H1 (cell line): ENCODE results near the gene CTNNBL1. TPM values are rescaled to one million over a fixed set of nuclear protein-coding genes. Genes with fewer than 3 reads are reported as not detected.

Experiments
- CHD2 ChIP-seq: IDR thresholded peaks from 2 replicates; pipeline ENCODE4 v1.6.1; 2012; ENCODE audit warnings: low read length, improper control_type of control experiment
- CHD7 ChIP-seq: fragments of 300-600 bp; sonication (generic); IDR thresholded peaks from 2 replicates; pipeline ENCODE4 v1.7.1; 2012; ENCODE audit warnings: low read length, moderate library complexity, mild to moderate bottlenecking, inconsistent platforms; ENCODE audit not compliant: insufficient replicate concordance
- CREB1 ChIP-seq: IDR thresholded peaks from 2 replicates; pipeline ENCODE4 v1.6.1; 2012; ENCODE audit warnings: inconsistent platforms
- CTBP2 ChIP-seq: IDR thresholded peaks from 2 replicates; pipeline ENCODE4 v1.7.0; 2011; ENCODE audit warnings: borderline replicate concordance, mild to moderate bottlenecking, moderate library complexity, mixed read lengths, low read length; ENCODE audit not compliant: insufficient read depth, insufficient read length
- EZH2 ChIP-seq: fragments of 200-600 bp; sonication (generic); IDR thresholded peaks from 2 replicates; pipeline ENCODE4 v1.7.1; 2012; ENCODE audit warnings: low read depth, mild to moderate bottlenecking, moderate library complexity, low read length, inconsistent platforms; ENCODE audit not compliant: severe bottlenecking
- KDM5A ChIP-seq: fragments of 200-600 bp; IDR thresholded peaks from 2 replicates; pipeline ENCODE4 v1.7.1; 2012; ENCODE audit warnings: mild to moderate bottlenecking, low read length, inconsistent platforms, mixed read lengths
- POLR2AphosphoS5 ChIP-seq: IDR thresholded peaks from 2 replicates; pipeline ENCODE4 v1.6.1; 2011; ENCODE audit warnings: low read depth, low read length
- POU5F1 ChIP-seq: IDR thresholded peaks from 2 replicates; pipeline ENCODE4 v1.6.1; 2011; ENCODE audit warnings: low read depth, mild to moderate bottlenecking, low read length, moderate library complexity
- RFX5 ChIP-seq: IDR thresholded peaks from 2 replicates; pipeline ENCODE4 v1.6.1; 2011; ENCODE audit warnings: low read depth, low read length, improper control_type of control experiment, borderline replicate concordance
- SIN3A ChIP-seq, 2 experiments: IDR thresholded peaks in 1 of 2; conservative IDR thresholded peaks in 1 of 2; 2 replicates each; pipeline ENCODE4 v1.6.1; 2011 to 2012; ENCODE audit warnings: low read length in 2 of 2, improper control_type of control experiment in 1 of 2, low read depth in 1 of 2, mild to moderate bottlenecking in 1 of 2
- SRF ChIP-seq: IDR thresholded peaks from 2 replicates; pipeline ENCODE4 v1.6.1; 2011; ENCODE audit warnings: mild to moderate bottlenecking, low read depth, low read length, moderate library complexity
- TAF1 ChIP-seq: IDR thresholded peaks from 2 replicates; pipeline ENCODE4 v1.6.1; 2011; ENCODE audit warnings: mild to moderate bottlenecking, low read depth, low read length
- polyA plus RNA-seq, 7 experiments: library from polyadenylated mRNA; depleted of rRNA in 3 of 7; stranded (reverse) in 5 of 7; unstranded in 2 of 7; fragments of >200 nt in 5 of 7; fragments of 200-250 nt in 2 of 7; gene quantifications; 1 replicate in 5 of 7; 2 replicates in 1 of 7; 4 replicates in 1 of 7; pipeline versions ENCODE4 v1.2.1 to v1.2.3, GENCODE V29; 2011 to 2013; ENCODE audit warnings: missing spikeins in 2 of 7, mixed read lengths in 2 of 7
- total RNA-seq: library from RNA; stranded (reverse); fragmentation: NEBNext Ultra II Directional; extraction: Animal tissue kit (Norgen Biotek cat#: 25700); gene quantifications from 2 replicates; pipeline ENCODE4 v1.2.1, GENCODE V29; 2021

The CTNNBL1 gene
- total and polyA plus RNA-seq, 2 of the 8 experiments (the other 6 are each of a cell fraction or from before 2014, with no cell fraction given), result 19.6 to 81.6 TPM

GRCh38 chr20:37650661-37651060 lies 43.2 kb upstream of the CTNNBL1 start (continued):
- TF ChIP-seq CHD7 (no peak), CTBP2 (no peak), SIN3A (conservative IDR thresholded peaks at IDR 0.05 in 1 of 2, IDR thresholded peaks at IDR 0.05 in 1 of 2; ENCODE audit: low read depth in 1 of 2, low read length in 2 of 2) (no peak), EZH2 (no peak), CREB1 (no peak), SRF (no peak), POU5F1 (no peak), RFX5 (no peak), TAF1 (no peak), KDM5A (no peak), POLR2AphosphoS5 (no peak), CHD2 (no peak)
